ENCODE measurements around the gene CGNL1. TPM values are rescaled to one million over a fixed set of nuclear protein-coding genes. Genes with fewer than 3 reads are reported as not detected.
A peak's percentile ranks its signal among the peaks of the same experiment; 100 is the strongest.

The CGNL1 gene
- total RNA-seq, 2 donors from 2014 or later = 11.8 to 33.5 TPM

- no peak for DNase-seq (ENCODE audit: low spot score)
- no peak for TF ChIP-seq CTCF (IDR thresholded peaks at IDR 0.05)
- ATAC-seq (ENCODE audit: insufficient number of reproducible peaks, low FRiP score, low read depth) = no peak
- peaks cover 0 to 12% of the 10 kb centered on the region in 2 donors for H3K4me1 ChIP-seq (ENCODE audit: control insufficient read depth in 1 of 2, low read depth in 2 of 2)
- H3K36me3 ChIP-seq = no peaks in the 10 kb centered on the region
- H3K27ac ChIP-seq = no peak overlapping the region
- H3K9me3 ChIP-seq = no peaks in the 10 kb centered on the region
- H3K4me3 ChIP-seq = no peak overlapping the region
- H3K27me3 ChIP-seq (replicated peaks; ENCODE audit: insufficient read depth) = no peaks in the 10 kb centered on the region
Observed at GRCh38 chr15:57557267-57557666, 181.0 kb downstream of the CGNL1 start.

- H3K27me3 ChIP-seq (replicated peaks; ENCODE audit: insufficient read depth) = no peaks in the 10 kb centered on the region
- H3K4me1 ChIP-seq (ENCODE audit: control insufficient read depth in 1 of 2, low read depth in 2 of 2) = peaks cover 0 to 12% of the 10 kb centered on the region in 2 donors
- H3K4me3 ChIP-seq = no peak overlapping the region
- DNase-seq (ENCODE audit: low spot score) (no peak), ATAC-seq (ENCODE audit: insufficient number of reproducible peaks, low FRiP score, low read depth) (no peak)
- H3K27ac ChIP-seq = no peak overlapping the region
- TF ChIP-seq CTCF (IDR thresholded peaks at IDR 0.05) = no peak
- H3K9me3 ChIP-seq = no peaks in the 10 kb centered on the region
- H3K36me3 ChIP-seq = no peaks in the 10 kb centered on the region
Observed at GRCh38 chr15:57557810-57558209, 181.5 kb downstream of the CGNL1 start.

DNA sequence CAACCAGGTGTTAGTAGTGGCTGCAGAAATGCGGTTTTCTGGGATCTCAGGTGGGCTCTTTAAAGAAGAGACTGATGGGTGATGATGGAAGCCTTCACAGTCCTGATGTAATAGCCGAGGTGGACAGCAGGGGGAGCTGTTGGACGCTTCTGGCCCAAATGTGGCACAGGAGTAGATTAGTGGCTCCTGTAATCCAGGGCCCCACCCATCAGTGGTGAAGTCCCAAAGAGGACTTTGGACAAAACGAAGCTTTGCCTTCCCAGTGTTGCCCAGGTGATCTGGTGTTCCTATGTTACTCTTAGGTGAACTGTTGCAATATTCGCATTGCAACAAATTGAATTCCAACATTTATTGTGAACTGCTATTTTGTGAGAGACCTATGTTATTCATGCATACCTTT is 183.6 kb downstream of the CGNL1 start:
- Histone ChIP-seq H3K27ac (no peak overlapping the region), H3K4me3 (no peak overlapping the region), H3K36me3 (no peaks in the 10 kb centered on the region), H3K27me3 (replicated peaks; ENCODE audit: insufficient read depth) (no peaks in the 10 kb centered on the region), H3K9me3 (no peaks in the 10 kb centered on the region), H3K4me1 (ENCODE audit: control insufficient read depth in 1 of 2, low read depth in 2 of 2) (peaks cover 0 to 5% of the 10 kb centered on the region in 2 donors)
- ATAC-seq (ENCODE audit: insufficient number of reproducible peaks, low FRiP score, low read depth) (peak; percentile 39), DNase-seq (ENCODE audit: low spot score) (no peak)
- peak; percentile 81 for TF ChIP-seq CTCF (IDR thresholded peaks at IDR 0.05)

DNA sequence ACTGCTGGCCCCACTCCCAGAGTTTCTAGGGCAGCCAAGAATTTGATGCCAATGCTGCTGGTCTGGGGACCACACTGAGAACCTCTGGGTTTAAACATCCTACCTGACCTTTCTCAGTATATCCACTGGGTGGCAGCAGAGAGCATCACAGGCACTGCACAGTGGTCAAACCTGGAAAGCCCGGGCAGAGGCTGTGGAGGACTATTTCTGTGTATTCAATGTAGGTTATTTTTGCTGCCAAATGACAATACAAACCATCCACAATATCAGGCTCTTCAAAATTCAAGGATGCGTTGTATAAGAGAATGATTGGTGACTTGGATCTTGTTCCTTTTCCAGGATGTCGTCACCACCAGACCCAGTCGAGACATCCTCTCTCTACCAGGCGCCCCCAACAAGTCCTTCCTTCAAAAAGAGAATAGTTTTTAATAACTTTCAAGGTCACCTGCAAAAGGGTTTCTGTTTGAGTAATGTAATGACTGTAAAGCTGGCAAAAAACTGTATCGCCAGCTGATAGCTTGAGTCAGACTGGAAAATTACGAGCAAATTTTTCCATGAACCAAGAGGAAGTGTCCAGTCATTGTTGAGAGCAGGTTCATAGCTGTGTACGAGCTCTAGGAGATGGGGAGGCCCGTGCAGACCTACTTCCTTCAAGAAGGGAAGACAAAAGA is 184.9 kb downstream of the CGNL1 start:
- Histone ChIP-seq H3K36me3 (no peaks in the 10 kb centered on the region), H3K27ac (peak overlapping the region in 1 of 2 donors; percentile 14), H3K4me1 (ENCODE audit: control insufficient read depth in 1 of 2, low read depth in 2 of 2) (no peaks in the 10 kb centered on the region), H3K9me3 (no peaks in the 10 kb centered on the region), H3K27me3 (replicated peaks; ENCODE audit: insufficient read depth) (no peaks in the 10 kb centered on the region), H3K4me3 (peak overlapping the region; percentile 34)
- TF ChIP-seq CTCF (IDR thresholded peaks at IDR 0.05) = peak; percentile 93
- peak; percentile 84 for ATAC-seq (ENCODE audit: insufficient number of reproducible peaks, low FRiP score, low read depth)
- DNase-seq (ENCODE audit: low spot score) = peak; percentile 23

GRCh38 chr15:57562196-57562769 is 186.0 kb downstream of the CGNL1 start:
- no peaks in the 10 kb centered on the region for H3K27me3 ChIP-seq (replicated peaks; ENCODE audit: insufficient read depth)
- DNase-seq (ENCODE audit: low spot score) = no peak
- no peak for ATAC-seq (ENCODE audit: insufficient number of reproducible peaks, low FRiP score, low read depth)
- H3K36me3 ChIP-seq = no peaks in the 10 kb centered on the region
- no peak overlapping the region for H3K4me3 ChIP-seq
- TF ChIP-seq CTCF (IDR thresholded peaks at IDR 0.05) = no peak
- H3K4me1 ChIP-seq (ENCODE audit: control insufficient read depth in 1 of 2, low read depth in 2 of 2) = no peaks in the 10 kb centered on the region
- peak overlapping the region in 1 of 2 donors; percentile 14 for H3K27ac ChIP-seq
- no peaks in the 10 kb centered on the region for H3K9me3 ChIP-seq
